ENCODE measurements around the gene RGS9.
"Not testable (repeated sequence)": the region's sequence is repeated elsewhere in the genome, so short reads cannot be mapped to it uniquely, and the experiment has no call there.

RGS9 gene

GRCh38 chr17:65185062-65185461 is 47.9 kb downstream of the RGS9 start:
- no peak for DNase-seq

GRCh38 chr17:65185668-65186382 is 48.7 kb downstream of the RGS9 start:
- no peak for DNase-seq

- DNase-seq: no peak
Observed at GRCh38 chr17:65190467-65191097, 53.4 kb downstream of the RGS9 start.

GRCh38 chr17:65191811-65192740 is 54.9 kb downstream of the RGS9 start:
- DNase-seq: no peak

- no peak for DNase-seq
Observed at GRCh38 chr17:65193305-65193704, 56.1 kb downstream of the RGS9 start.

GRCh38 chr17:65193716-65194293 is 56.6 kb downstream of the RGS9 start:
- DNase-seq: no peak

GRCh38 chr17:65194670-65195334 is 57.6 kb downstream of the RGS9 start:
- DNase-seq: no peak

GRCh38 chr17:65195716-65196115 is 58.5 kb downstream of the RGS9 start:
- DNase-seq: no peak

- no peak for DNase-seq
Observed at GRCh38 chr17:65196617-65197016, 59.4 kb downstream of the RGS9 start.

- no peak for DNase-seq
Observed at GRCh38 chr17:65197201-65197600, 60.0 kb downstream of the RGS9 start.

GRCh38 chr17:65198653-65199382 is 61.6 kb downstream of the RGS9 start:
- DNase-seq: peak; percentile 71

GRCh38 chr17:65201331-65201730 is 64.2 kb downstream of the RGS9 start:
- no peak for DNase-seq

GRCh38 chr17:65202844-65203571 is 65.8 kb downstream of the RGS9 start:
- no peak for DNase-seq

- DNase-seq: no peak
Observed at GRCh38 chr17:65204001-65204400, 66.8 kb downstream of the RGS9 start.

- no peak for DNase-seq
Observed at GRCh38 chr17:65205655-65206054, 68.5 kb downstream of the RGS9 start.

- not testable (repeated sequence) for DNase-seq
Observed at GRCh38 chr17:65207448-65207847, 70.3 kb downstream of the RGS9 start.

GRCh38 chr17:65208717-65209116 is 71.5 kb downstream of the RGS9 start:
- no peak for DNase-seq

- DNase-seq: no peak
Observed at GRCh38 chr17:65218261-65218660, 81.1 kb downstream of the RGS9 start.

GRCh38 chr17:65219124-65219523 is 82.0 kb downstream of the RGS9 start:
- DNase-seq: no peak

GRCh38 chr17:65219707-65220106 is 82.5 kb downstream of the RGS9 start:
- no peak for DNase-seq

GRCh38 chr17:65220732-65221131 is 83.6 kb downstream of the RGS9 start:
- DNase-seq: no peak
